DMS79 treated with DMSO at 0.1 percent for 48 hours (cell line): ENCODE results near the gene C10orf88.

ENCODE experiments used
- DNase-seq: peaks from one replicate; lab custom pipeline; 2025; lab: John Stamatoyannopoulos, UW

The C10orf88 gene, protein sequence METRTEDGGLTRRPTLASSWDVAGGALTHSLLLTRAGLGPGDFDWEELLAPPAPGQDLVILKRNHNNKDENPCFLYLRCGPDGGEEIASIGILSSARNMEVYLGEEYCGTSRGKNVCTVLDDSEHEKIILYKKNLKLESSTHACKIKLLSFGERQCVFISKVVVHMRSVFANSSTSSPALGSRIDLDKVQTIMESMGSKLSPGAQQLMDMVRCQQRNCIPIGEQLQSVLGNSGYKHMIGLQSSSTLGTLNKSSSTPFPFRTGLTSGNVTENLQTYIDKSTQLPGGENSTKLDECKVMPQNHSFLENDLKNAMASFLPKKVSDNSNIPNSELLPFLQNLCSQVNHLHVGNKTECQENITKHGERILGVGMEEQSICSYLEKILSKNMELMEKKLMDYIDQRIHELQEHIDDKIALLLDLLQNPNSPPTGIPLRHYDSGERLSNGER

DNA sequence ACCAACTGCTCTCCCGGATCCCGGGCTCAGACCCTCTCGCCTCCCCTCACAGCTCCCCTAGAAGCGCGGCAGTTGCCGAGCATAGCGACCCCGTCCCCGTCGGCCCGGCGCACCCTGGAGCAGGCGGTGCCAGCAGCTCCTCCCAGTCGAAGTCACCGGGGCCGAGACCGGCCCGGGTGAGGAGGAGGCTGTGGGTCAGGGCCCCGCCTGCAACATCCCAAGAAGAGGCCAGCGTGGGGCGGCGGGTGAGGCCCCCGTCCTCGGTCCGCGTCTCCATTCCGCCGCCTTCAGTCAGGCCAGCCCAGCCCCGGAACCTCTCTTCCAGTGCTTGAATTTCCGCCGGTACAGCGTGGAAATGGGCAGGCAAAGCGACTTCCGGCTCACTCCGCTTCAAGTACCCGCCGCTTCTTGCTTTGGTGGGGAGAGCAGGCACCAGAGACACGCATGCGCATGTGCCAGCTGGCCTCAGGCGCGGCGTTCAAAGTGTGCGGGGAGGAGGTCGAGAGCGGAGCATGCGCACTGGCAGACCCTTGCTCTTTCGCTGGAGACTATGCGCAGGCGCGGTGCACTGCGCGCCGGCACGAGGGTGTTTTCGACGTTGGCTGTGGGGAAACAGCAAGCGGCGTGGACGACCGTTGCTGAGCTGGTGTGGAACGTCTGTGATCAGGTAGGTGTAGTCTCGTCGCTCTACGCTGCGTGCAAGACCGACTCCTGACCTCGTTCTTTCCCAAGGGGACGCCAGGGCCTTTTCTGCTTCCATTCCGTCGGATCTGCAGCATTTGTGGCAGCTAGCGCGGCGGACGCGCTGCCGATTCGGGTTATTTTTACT lies at the start of gene C10orf88:
Gene C10orf88 (minus strand): TSS at position 326 of the 829 bp plus-strand sequence. CDS start 49 bp downstream, at position 277.
- DNase-seq = peak; percentile 90

DNA sequence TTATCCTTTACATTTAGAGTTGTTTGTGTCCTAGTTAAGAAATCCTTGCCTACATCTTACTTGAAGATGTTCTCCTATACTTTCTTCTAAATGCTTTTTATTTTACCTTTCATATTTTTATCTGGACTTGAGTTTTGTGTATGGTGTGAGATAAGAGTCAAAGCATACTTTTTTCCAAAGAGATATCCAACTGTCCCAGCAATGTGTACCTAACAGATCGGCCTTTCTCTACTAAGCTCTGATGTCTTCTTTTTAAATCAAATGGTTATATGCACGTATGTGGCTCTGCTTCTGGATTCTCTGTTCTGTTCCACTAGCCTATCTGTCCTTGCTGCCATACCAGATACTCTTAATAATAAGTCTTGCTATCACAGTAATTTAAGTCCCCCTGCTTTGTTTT lies 47.3 kb upstream of the C10orf88 start:
- DNase-seq = no peak

DNA sequence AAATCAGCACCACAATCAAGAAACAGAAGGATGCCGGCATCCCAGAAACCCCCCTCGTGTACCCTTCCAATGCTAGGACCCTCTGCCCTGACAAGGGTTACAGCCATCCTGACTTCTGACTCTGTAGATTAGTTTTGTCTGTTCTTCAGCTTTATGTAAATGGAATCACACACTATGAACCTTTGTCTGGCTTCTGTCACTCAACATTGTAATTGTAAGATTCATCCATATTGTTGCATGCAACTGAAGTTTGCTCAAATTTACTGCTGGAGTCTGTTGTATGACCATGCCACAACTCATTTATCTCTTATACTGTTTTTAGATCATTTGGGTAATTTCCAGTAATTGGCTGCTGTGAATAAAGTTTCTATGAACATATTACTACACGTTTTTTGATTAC lies 46.1 kb upstream of the C10orf88 start:
- no peak for DNase-seq

DNA sequence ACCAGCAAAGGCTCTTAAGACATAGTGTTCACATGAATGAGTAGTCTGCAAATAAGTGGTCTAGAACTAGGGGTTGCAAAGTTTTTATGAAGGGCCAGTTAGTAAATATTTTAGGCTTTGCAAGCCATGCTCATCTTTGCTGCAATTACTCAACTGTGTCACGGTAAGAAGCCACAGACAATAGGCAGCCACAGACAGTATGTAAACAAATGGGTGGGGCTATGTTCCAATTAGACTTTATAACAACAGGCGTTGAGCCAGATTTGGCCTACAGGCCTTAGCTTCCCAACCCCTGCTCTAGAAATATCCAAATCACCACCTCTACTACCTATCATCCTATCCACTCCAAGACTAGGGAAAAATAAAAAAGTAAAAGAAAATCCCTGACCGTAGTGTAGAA lies 45.3 kb upstream of the C10orf88 start:
- no peak for DNase-seq

DNA sequence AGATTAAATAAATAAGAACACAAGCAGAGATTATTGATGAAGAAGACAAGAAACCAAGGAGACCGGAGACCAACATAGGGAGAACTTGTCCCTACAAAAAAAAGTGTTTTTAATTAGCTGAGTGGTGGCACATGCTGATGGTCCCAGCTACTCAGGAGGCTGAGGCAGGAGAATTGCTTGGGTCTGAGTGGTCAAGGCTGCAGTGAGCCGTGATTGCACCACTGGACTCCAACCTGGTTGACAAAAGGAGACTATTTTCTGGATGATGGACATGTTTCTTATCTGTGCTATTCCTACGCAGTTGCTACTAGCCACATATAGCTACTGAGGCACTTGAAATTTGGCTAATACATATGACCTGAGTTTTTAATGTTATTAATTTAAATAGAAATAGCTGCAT lies 44.9 kb upstream of the C10orf88 start:
- no peak for DNase-seq

DNA sequence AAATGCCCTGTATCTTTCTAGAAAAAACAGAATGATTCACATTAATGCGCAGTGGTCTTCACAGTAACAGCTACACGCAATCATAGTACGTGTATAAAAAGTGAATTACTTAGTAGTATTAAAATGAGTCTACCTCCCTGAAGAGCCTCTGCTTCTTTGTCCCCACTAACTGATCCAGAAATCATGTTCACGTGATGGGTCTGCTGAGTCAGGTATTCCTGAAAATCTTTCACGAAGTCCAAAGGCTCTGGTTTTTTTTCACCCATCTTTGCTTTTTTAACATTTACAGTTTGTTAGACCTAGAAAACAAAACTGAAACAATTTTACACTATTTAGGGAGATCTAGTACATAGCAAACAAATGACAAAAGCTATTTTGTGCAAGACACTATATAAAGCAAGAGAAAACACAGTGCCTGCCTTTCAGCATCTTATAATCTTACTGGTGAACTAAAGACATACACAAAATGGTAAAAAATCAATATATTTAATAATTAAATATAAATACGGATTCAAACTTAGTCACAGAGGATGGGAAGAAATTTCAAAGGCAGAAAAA lies 44.4 kb upstream of the C10orf88 start:
- DNase-seq = no peak

DNA sequence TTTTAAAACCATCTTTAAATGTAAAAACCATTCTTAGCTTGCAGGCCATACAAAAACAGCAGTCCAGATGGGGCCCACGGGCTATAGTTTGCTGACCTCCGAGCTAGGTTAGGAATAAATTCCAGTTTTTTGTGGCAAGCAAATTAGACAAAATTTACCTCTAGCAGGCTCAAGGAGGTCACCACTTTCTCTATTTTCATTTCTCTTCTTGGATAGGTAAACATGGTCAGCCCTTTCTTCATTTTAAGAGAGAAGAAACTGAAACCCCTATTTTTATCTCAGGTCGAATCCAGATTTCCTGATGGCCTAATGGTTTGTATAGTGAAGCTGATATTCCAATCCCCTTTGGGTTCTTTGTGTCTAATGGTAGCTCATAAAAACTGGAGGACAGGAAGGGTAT lies 43.8 kb upstream of the C10orf88 start:
- DNase-seq = no peak

DNA sequence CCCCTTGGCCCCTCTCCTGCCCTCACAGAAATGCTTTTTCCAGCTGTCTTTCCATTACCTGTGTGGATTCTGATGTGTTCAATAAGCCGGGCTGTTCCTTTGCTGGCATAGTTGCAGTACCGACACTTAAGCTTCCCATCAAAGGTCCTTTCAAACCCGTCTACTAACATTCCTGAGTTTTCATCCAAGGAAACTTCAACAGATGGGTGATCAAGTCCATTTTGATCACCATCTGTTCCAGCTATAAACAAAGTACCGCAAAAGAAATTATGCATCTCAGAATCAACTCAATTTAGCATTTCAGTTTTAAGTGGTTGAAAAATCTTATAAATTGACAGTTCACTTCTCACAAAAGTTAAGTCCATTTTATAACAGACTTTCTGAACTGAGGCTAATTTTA lies 41.9 kb upstream of the C10orf88 start:
- DNase-seq = no peak

DNA sequence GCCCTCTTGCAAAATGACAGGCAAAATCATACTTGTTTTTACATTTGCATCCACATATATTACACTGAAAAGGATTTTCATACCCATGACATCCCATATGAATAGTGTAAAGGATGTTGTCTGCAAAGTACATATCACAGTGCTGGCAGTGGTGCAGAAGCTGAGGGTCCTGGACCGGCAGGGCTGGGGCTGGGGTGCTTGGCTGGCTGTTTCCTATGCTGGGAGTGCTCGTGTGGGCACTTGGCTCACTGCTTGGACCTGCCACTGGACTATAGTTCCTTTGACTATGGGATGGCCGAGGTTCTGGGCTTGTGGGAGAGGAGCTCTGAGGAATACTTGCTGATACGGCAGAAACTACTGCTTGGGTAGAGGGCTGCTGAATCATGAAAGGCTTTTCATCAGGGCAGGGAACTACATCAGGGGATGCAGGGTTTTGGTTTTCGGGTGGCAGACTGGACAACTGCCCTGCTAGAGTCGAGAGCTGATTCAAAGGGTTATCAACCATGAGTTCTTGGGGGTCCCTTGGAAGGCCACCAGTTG lies 39.8 kb upstream of the C10orf88 start:
- DNase-seq = no peak

DNA sequence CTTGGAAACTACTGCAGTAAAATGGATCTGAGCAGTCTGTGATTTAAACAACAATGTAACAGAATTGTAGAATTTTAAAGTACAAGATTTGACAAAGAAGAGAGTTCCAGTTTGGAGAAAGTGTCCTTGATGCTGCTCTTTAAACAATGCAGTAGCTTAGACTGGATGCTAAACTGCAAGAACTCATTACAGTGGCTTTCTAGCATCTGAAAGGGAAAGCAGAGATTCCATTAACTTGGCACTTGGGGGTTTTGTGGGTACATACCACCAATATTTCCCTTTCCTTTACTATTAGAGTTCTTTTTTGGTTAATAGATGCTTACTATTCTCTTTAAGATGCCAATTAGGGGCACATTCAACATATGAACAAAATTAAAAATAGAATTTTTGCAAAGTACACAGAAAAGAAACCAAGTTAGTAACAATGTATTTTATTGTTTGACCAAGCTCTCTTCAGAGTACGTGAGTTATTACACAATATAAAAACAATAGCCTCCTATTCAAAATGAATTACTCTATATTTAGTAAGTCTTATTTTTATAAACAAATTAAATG lies 38.1 kb upstream of the C10orf88 start:
- DNase-seq = no peak

DNA sequence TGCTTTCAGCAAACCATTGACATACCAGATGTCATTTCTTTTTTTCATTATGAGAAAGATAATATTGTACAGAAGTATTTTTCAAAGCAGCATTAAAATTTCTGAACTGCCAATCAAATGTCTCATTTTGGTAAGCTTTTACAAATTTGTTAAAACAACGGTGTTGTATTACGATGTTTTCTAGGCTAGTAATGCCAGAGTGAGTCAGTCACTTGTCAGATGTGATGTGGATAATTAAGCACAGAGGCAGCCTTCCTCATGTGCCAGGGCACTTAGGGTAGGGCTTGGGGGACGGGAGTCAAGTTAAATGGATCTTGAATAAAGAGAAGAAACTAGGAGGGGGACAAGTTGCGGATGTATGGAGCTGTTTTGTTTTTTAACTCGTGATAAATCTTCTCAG lies 36.3 kb upstream of the C10orf88 start:
- DNase-seq = no peak

DNA sequence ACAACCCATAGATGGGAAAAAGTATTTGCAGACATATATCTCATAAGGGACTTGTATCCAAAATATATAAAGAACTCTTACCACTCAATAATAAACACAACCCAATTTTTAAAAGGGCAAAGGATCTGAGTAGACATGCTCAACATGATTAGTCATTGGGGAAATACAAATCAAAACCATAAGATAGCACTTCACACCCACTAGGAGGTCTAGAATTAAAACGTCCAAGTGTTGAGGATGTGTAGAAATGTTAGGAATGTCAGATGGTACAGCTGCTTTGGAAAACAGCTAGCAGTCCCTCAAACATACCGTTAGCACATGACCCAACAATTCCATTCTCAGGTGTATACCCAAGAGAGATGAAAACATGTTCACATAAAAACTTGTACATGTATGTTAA lies 34.5 kb upstream of the C10orf88 start:
- no peak for DNase-seq

DNA sequence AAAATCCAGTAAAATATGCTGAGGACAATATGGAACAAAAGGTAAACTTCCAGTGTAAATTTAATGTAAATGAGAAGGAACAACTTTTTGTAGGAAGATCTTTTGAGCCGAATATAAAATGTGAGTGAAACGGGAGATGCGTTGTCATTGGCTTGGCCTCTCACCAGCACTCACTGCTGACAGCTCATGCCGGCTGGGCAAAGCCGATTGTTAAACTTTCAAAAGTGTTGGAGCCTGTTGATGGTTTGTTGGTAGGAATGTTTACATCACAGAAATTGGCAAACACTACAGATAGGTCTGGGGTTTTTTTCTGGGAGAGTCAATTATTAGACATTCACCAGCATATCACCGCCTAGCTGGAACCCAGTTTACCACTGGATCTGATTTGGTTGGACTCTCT lies 32.3 kb upstream of the C10orf88 start:
- DNase-seq = no peak

DNA sequence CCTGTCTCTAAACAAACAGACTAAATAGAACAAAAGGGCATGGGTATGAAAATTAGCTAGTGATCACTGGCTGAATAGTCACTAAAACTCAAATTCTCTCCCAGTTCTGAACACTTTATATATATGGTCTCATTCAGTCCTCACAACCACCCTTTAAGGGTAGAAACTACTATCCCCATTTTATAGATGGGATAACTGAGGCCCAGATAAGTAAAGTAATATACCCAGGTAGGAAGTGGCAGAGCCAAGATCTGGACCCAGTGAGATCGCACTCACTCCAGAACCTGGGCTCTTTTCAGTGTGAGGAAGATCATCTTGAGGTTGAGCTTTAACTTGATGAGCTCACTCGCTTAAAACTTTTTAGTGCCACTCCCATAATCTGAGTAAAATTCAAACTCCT lies 30.7 kb upstream of the C10orf88 start:
- no peak for DNase-seq

DNA sequence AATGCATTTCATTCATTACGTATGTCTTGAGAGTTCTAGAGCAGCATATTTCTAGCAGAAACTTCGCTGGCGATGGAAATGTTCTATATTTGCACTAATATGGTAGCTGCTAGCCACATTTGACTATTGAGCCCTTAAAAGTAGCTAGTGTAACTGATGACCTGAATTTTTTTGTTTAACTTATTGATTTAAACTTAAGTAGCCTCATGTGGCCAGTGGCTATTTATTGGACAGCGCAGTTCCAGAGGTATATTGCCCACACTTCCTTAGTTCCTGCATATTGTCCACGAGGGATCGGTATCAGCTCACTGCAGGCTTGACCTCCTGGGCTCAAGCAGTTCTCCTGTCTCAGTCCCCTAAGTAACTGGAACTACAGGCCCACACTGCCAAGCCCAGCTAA lies 29.9 kb upstream of the C10orf88 start:
- no peak for DNase-seq

DNA sequence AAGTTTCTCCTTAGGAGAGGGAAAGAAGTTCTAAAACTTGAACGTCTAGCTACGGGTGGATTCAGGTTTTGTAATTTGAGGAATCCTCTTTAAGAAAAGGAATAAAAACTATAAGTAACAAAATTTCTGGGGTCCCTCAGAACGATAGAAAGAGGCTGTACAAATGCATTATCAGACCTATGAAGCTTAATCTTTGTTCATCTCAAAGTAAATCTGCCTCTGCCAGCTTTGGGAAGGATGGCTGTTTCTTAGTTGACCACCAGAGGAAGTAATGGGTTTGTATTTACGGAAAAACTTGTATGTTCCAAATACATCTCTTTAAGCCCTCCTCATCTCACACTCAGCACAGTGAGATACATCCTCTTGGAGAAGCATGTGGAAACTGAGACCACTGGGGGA lies 27.0 kb upstream of the C10orf88 start:
- DNase-seq = no peak

DNA sequence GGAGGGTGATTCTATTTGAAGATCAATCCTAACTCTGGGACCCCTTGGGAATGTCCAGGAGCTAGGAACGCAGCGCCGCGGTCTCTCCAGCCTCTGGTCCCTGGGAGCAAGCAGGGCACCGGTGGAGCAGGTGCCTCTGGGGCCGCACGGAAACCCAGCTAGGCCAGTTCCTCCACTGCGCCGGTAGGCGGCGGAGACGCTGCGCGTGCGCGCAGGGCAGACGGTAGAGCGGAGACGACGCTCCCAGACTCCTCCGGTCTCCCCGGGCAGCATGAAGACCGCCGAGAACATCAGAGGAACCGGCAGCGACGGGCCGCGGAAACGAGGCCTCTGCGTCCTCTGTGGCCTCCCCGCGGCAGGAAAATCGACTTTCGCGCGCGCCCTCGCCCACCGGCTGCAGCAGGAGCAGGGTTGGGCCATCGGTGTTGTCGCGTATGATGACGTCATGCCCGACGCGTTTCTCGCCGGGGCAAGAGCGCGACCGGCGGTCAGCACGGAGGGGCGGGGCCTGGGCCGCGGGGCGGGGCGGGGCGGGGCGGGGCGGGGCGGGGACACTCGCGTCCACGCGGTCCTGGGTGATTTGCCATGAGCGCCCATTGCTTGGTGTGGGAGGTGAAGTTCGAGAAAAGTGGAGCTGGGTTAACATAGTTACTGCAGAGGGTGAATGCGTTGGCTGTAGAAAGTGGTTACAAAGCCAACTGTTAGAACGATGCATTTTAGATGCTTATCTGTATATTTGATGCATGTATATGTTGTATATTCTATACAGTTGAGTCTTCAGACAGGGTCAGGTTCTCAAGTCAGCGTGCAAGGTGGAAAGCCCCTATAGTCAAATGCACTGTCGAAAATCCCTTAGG lies 26.4 kb upstream of the C10orf88 start, which contains the start of gene PSTK:
Gene PSTK (plus strand): TSS at position 193 of the 857 bp plus-strand sequence. CDS start 79 bp downstream, at position 272.
- peak; percentile 64 for DNase-seq

DNA sequence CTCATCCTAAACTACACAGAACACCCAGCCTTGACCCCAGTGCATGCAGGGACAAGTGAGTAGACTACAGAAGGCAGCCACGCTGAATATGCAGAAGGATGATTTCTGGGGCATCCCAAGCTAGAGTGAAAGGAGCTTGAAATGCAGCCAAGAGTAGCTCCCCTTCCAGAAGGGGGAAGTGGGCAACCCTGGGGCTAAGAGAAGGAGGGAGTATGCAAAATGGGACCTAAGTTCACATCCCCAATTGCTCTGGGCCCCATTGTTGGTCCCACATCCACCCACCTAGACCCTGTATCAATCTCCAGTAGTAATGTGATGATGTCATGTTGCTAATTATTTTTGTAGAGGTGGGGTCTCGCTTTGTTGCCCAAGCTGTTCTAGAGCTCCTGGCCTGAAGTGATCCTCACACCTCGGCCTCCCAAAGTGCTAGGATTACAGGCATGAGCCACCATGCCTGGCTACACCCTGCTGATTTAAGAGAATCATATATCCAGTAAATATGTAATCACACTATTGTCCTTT lies 20.6 kb upstream of the C10orf88 start:
- DNase-seq = no peak

DNA sequence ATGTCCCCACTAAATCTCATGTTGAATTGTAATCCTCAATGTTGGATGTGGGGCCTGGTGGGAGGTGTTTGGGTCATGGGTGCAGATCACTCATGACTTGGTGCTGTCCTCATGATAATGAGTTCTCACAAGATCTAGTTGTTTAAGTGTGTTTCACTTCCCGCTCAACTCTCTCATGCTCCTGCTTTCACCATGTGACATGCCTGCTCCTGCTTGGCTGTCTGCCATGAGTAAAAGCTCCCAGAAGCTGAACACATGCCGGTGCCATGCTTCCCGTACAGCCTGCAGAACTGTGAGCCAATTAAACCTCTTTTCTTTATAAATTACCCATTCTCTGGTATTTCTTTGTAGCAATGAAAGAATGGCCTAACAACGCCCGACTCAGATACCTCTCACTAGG lies 20.0 kb upstream of the C10orf88 start:
- DNase-seq = no peak

DNA sequence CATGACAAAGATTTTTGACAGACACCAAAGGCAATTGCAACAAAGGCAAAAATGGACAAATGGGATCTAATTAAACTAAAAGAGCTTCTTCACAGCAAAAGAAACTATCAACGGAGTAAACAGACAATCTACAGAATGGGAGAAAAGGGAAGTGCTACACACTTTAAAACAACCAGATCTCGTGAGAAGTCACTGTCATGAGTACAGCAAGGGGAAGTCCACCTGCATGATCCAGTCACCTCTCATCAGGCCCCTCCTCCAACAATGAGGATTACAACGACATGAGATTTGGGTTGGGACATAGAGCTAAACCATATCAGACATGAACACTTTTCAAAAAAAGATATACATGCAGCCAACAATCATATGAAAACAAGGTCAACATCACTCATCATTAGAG lies 14.7 kb upstream of the C10orf88 start:
- DNase-seq = no peak

DNA sequence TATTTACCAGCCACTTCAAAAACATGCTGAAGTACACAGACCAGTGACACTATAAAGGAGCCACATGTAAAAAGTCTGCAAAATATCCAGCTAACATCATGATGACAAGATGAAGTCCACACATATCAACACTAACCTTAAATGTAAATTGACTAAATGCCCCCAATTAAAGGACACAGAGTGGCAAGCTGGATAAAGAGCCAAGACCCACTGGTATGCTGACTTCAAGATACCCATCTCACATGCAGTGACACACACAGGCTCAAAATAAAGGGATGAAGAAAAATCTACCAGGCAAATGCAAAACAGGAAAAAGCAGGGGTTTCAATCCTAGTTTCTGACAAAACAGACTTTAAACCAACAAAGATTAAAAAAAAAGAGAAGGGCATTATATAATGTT lies 12.9 kb upstream of the C10orf88 start:
- no peak for DNase-seq
